IMR-90 (cell line): ENCODE measurements around the gene LDLRAD4.

ENCODE experiments used
- CTCF ChIP-seq: conservative IDR thresholded peaks from 2 replicates; pipeline ENCODE4 v1.5.1; 2012; ENCODE audit warnings: mild to moderate bottlenecking, low read depth, low read length, improper control_type of control experiment
- MAZ ChIP-seq: IDR thresholded peaks from 2 replicates; pipeline ENCODE4 v1.6.1; 2012; ENCODE audit warnings: low read depth, mild to moderate bottlenecking, low read length, improper control_type of control experiment, moderate library complexity, borderline replicate concordance
- POLR2A ChIP-seq: IDR thresholded peaks from 2 replicates; pipeline ENCODE4 v1.6.1; 2012; ENCODE audit warnings: mild to moderate bottlenecking, low read depth, low read length
- TF ChIP-seq, protein P1 (sequence below): fragments of 150-350 bp; IDR thresholded peaks from 2 replicates; pipeline ENCODE4 v1.6.1; 2017; ENCODE audit warnings: mild to moderate bottlenecking, antibody characterized with exemption, low read length, low read depth

DNA sequence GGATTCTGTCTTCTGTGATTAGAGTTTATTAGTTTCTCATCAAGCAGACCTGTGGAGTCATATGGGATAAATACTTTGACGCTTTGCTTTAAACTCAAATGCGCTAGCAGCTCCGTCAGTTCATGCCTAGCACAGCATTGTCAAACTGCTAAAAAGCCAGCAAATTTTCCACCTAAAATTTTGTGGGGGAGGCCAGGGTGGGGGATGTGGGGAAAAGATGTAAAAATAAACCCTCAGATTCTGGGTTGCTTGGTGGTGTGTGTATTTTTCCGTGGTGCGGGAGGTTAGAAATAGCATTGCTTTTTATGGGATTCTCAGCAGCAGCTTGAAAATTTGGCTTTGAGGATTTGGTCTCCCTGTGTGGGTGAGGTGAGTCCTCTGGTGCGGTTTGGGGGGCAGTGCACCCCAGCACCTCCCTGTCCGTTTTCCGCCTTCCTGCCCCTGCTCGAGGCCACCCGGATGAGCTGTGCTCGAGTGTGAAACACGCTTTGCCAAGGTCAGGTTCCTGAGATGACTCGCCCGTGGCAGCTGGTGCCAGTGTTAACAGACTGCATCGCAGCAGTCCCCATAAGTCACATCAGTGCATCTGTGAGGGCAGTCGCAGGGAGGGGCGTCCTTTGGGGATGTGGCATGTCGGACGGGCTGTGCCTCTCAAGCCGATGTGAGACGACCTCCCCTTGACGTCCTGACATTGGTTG lies 65.9 kb downstream of the LDLRAD4 start:
- TF ChIP-seq, protein P1, sequence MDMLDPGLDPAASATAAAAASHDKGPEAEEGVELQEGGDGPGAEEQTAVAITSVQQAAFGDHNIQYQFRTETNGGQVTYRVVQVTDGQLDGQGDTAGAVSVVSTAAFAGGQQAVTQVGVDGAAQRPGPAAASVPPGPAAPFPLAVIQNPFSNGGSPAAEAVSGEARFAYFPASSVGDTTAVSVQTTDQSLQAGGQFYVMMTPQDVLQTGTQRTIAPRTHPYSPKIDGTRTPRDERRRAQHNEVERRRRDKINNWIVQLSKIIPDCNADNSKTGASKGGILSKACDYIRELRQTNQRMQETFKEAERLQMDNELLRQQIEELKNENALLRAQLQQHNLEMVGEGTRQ: no peak
- no peak for TF ChIP-seq CTCF
- TF ChIP-seq MAZ: no peak
- no peak for TF ChIP-seq POLR2A
